OCI-LY3 (cell line): ENCODE results near the gene GNPDA1.

ENCODE experiments used
- H2AFZ ChIP-seq: fragments of 200-600, 300-600 bp; shearing (Covaris generic); 2 replicates; pipeline ENCODE4 v1.6.0; 2014; ENCODE audit warnings: antibody characterized with exemption, low read depth, low read length
- H3K27ac ChIP-seq: fragments of 200-600, 300-600 bp; sonication (generic); 2 replicates; pipeline ENCODE4 v1.5.1; 2014; ENCODE audit warnings: mild to moderate bottlenecking, low read length, moderate library complexity, mixed read lengths
- H3K27me3 ChIP-seq: fragments of 200-600, 300-600 bp; sonication (generic); 2 replicates; pipeline ENCODE4 v1.6.1; 2014; ENCODE audit warnings: low read depth, low read length, mixed read lengths
- H3K36me3 ChIP-seq: fragments of 200-600, 300-600 bp; sonication (generic); replicated peaks from 2 replicates; pipeline ENCODE3; 2014; ENCODE audit warnings: low read depth, low read length, mixed read lengths
- H3K4me1 ChIP-seq: fragments of 300-600, 200-600 bp; sonication (generic); 2 replicates; pipeline ENCODE4 v1.6.1; 2014; ENCODE audit warnings: low read length, mixed read lengths
- H3K4me2 ChIP-seq: fragments of 200-600, 300-600 bp; sonication (generic); 2 replicates; pipeline ENCODE4 v1.6.1; 2014; ENCODE audit warnings: low read length, mixed read lengths
- H3K4me3 ChIP-seq: fragments of 300-600, 200-600 bp; sonication (generic); 2 replicates; pipeline ENCODE4 v1.5.1; 2014; ENCODE audit warnings: antibody characterized with exemption, mild to moderate bottlenecking, low read length, moderate library complexity
- H3K79me2 ChIP-seq: fragments of 300-600, 200-600 bp; shearing (Covaris generic); 2 replicates; pipeline ENCODE4 v1.6.1; 2014; ENCODE audit warnings: mild to moderate bottlenecking, low read length, mixed read lengths
- H3K9ac ChIP-seq: fragments of 300-600, 200-600 bp; shearing (Covaris generic); 2 replicates; pipeline ENCODE4 v1.6.0; 2014; ENCODE audit warnings: mild to moderate bottlenecking, low read length, moderate library complexity
- H3K9me3 ChIP-seq: fragments of 200-600, 300-600 bp; shearing (Covaris generic); 2 replicates; pipeline ENCODE4 v1.6.1; 2014; ENCODE audit warnings: low read length, mixed read lengths; ENCODE audit not compliant: insufficient read depth
- H4K20me1 ChIP-seq: fragments of 200-600, 300-600 bp; sonication (generic); 2 replicates; pipeline ENCODE4 v1.6.1; 2016; ENCODE audit warnings: low read length, mixed read lengths; ENCODE audit not compliant: insufficient read depth
- EZH2phosphoT487 ChIP-seq: fragments of 200-600 bp; shearing (Covaris generic); IDR thresholded peaks from 2 replicates; pipeline ENCODE4 v1.6.1; 2018; ENCODE audit warnings: antibody characterized with exemption, mixed run types, low read depth
- TF ChIP-seq, protein P1 (sequence below): fragments of 200-600, 300-600 bp; sonication (generic); IDR thresholded peaks from 2 replicates; pipeline ENCODE4 v1.5.1; 2014; ENCODE audit warnings: antibody characterized with exemption, low read length, low read depth

Gene GNPDA1

DNA sequence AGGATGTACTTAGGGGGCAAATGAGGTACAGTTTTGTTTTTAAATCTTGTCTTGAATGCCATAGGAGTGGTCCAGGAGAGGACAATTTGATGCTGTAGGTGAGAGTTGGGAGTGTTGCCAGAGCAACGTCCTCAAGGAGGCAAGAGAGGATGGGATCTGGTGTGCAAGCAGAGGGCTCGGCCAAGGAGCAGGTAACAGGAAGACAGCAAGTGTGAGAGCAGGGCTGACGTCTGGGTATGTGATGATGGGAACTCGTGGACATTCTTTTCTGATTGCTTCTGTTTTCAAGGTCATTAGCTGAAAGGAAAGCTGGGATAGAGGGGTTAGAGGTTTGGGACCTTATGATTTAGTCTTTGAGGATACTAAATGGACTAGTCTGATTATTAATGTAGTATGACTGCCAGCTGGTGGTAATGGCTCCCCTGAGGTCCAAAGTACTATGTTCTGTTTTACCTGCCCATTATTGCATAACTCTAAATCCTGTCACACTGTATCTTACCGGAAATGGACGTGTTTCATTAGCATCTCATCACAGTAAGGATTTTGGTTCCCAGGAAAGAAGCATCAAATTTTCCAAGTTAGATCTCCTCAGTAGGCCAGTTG lies 15.4 kb downstream of the GNPDA1 start:
- H3K27me3 ChIP-seq, result no peaks in the 10 kb centered on the region
- H3K36me3 ChIP-seq, result peaks cover 31% of the 10 kb centered on the region
- H4K20me1 ChIP-seq, result no peaks in the 10 kb centered on the region
- no peak overlapping the region for H3K4me2 ChIP-seq
- H3K9ac ChIP-seq, result no peak overlapping the region
- TF ChIP-seq, protein P1, sequence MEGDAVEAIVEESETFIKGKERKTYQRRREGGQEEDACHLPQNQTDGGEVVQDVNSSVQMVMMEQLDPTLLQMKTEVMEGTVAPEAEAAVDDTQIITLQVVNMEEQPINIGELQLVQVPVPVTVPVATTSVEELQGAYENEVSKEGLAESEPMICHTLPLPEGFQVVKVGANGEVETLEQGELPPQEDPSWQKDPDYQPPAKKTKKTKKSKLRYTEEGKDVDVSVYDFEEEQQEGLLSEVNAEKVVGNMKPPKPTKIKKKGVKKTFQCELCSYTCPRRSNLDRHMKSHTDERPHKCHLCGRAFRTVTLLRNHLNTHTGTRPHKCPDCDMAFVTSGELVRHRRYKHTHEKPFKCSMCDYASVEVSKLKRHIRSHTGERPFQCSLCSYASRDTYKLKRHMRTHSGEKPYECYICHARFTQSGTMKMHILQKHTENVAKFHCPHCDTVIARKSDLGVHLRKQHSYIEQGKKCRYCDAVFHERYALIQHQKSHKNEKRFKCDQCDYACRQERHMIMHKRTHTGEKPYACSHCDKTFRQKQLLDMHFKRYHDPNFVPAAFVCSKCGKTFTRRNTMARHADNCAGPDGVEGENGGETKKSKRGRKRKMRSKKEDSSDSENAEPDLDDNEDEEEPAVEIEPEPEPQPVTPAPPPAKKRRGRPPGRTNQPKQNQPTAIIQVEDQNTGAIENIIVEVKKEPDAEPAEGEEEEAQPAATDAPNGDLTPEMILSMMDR, result no peak
- TF ChIP-seq EZH2phosphoT487, result no peak
- no peaks in the 10 kb centered on the region for H3K79me2 ChIP-seq
- no peak overlapping the region for H3K27ac ChIP-seq
- H3K9me3 ChIP-seq, result no peaks in the 10 kb centered on the region
- no peak overlapping the region for H3K4me3 ChIP-seq
- H3K4me1 ChIP-seq, result no peaks in the 10 kb centered on the region
- H2AFZ ChIP-seq, result no peak overlapping the region

DNA sequence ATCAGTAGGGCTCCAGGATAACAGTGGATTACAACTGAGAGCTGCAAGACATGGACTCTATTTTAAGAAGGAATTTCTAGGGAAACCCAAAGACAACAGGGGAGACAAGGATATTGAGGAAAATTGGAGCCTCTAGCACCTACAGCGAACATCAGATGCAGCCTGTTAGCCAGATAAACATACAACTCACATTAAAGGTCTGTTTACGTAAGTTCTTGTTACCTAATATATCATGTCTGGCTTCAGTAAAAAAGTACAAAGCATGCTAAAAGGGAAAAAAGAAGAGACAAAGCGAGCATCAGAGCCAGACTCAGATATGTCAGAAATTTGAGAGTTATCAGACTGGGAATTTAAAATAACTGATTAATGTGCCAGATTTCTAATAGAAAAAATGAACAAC lies 17.2 kb downstream of the GNPDA1 start:
- Histone ChIP-seq H2AFZ (no peak overlapping the region), H3K4me3 (no peak overlapping the region), H4K20me1 (no peaks in the 10 kb centered on the region), H3K9ac (no peak overlapping the region), H3K79me2 (no peaks in the 10 kb centered on the region), H3K36me3 (peaks cover 21% of the 10 kb centered on the region), H3K9me3 (no peaks in the 10 kb centered on the region), H3K4me1 (no peaks in the 10 kb centered on the region), H3K4me2 (no peak overlapping the region), H3K27me3 (no peaks in the 10 kb centered on the region), H3K27ac (no peak overlapping the region)
- TF ChIP-seq EZH2phosphoT487, result no peak
- TF ChIP-seq, protein P1, result no peak

DNA sequence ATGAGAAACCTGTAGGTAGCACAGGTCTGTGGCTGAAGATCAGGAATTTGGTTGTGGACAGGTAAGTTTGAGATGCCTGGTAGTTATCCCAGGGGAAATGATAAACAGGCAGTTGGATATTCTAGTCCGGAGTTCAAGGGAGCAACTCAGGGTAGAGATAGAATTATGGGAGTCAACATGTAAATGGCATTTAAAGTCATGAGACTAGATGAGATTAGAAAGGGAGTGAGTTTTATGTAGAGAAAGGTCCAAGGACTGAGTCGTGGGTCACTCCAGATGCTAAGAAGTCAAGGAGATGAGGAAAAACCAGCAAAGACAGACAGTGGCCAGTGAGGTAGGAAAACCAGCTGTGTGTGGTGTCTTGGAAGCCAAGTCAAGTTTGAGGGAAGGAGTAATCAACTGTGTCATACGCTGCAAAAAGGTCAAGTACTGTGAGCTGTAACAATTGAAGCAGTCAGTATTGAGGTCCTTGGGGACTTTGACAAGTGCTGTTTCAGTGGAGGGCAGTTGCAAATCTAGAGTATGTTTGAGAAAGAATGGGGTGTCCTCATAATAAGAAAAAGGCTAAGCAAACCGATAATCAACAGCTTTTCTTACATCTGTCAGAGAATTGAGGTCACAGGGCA lies 18.2 kb downstream of the GNPDA1 start:
- H3K4me3 ChIP-seq, result no peak overlapping the region
- no peaks in the 10 kb centered on the region for H3K4me1 ChIP-seq
- H3K9me3 ChIP-seq, result no peaks in the 10 kb centered on the region
- H3K79me2 ChIP-seq, result no peaks in the 10 kb centered on the region
- H3K27ac ChIP-seq, result no peak overlapping the region
- no peaks in the 10 kb centered on the region for H4K20me1 ChIP-seq
- peaks cover 18% of the 10 kb centered on the region for H3K36me3 ChIP-seq
- H3K4me2 ChIP-seq, result no peak overlapping the region
- no peak overlapping the region for H3K9ac ChIP-seq
- H2AFZ ChIP-seq, result no peak overlapping the region
- no peaks in the 10 kb centered on the region for H3K27me3 ChIP-seq
- TF ChIP-seq EZH2phosphoT487, result no peak

DNA sequence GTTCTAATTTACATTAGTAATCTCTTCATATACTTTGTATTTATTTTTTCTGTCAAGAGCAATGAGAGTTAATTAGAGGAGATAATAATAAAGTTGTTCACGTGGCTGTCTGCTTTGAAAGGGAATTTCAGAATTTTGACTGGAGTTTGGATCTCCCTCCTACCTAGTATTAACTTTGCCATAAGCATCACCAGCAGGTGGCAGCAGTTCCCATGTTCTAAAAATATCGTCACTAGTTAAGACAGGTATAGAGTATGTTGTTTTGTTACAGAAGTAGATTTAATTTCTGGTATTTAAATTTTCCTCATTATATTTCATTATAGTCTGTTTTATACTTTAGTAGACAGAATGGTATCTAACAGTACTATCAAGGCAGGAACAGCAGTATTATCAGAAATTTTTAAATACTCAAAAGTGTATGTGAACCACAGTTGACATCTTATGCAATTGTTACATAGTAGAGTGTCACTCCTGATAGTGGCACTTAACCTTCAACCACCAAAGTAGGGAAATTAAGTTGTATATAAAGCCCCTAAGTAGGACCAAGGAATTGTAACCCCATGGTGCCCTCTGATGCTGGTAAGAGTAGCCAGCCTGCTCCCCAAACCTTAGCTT lies 20.4 kb downstream of the GNPDA1 start:
- H3K4me3 ChIP-seq, result no peak overlapping the region
- TF ChIP-seq, protein P1, result peak; percentile 60
- no peak for TF ChIP-seq EZH2phosphoT487
- no peaks in the 10 kb centered on the region for H3K79me2 ChIP-seq
- H2AFZ ChIP-seq, result no peak overlapping the region
- peaks cover 13% of the 10 kb centered on the region for H3K36me3 ChIP-seq
- no peak overlapping the region for H3K4me2 ChIP-seq
- no peaks in the 10 kb centered on the region for H3K4me1 ChIP-seq
- H3K27me3 ChIP-seq, result no peaks in the 10 kb centered on the region
- no peaks in the 10 kb centered on the region for H3K9me3 ChIP-seq
- H3K9ac ChIP-seq, result no peak overlapping the region
- H3K27ac ChIP-seq, result no peak overlapping the region
- no peaks in the 10 kb centered on the region for H4K20me1 ChIP-seq
